ENCODE data around the gene KIRREL3.

The KIRREL3 gene

DNA sequence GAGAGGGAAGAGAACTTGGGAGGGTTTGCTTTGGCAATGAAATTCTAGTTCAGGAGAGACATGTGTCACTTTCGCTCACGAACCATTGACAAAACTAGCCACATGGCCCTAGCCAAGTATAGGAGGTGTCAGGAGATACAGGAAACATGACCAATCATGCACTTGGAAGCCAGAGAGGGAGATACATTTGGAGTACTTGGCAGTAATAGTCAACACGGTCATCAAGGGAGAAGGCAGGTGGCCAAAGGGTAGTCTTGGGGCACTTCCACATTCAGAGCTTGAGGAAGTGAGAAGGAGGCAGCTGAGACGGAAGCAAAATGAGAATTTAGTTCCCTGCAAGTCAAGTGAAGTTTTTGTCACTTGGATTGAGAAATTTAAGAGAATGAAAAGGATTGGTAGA, 26.4 kb upstream of the KIRREL3 start:
- no peak overlapping the region for H4K8ac ChIP-seq (ENCODE audit: low read depth, low read length)
- H2BK120ac ChIP-seq (ENCODE audit: low read depth, low read length): no peak overlapping the region
- H3K18ac ChIP-seq (ENCODE audit: low read length): no peak overlapping the region
- H3K36me3 ChIP-seq (ENCODE audit: control insufficient read depth, insufficient read depth, low read length): no peaks in the 10 kb centered on the region
- H3K4me3 ChIP-seq (ENCODE audit: low read length): no peak overlapping the region
- H3K23ac ChIP-seq (ENCODE audit: low read length): no peak overlapping the region
- no peaks in the 10 kb centered on the region for H3K79me1 ChIP-seq (ENCODE audit: low read length)
- no peak overlapping the region for H3K9ac ChIP-seq (ENCODE audit: low read length)
- no peak overlapping the region for H4K5ac ChIP-seq (ENCODE audit: low read length)
- no peaks in the 10 kb centered on the region for H3K27me3 ChIP-seq (ENCODE audit: insufficient read depth, low read length, poor library complexity)
- DNase-seq: no peak
- H3K4me1 ChIP-seq (ENCODE audit: control insufficient read depth, low read depth, low read length): no peaks in the 10 kb centered on the region
- H3K56ac ChIP-seq (ENCODE audit: low read length): no peak overlapping the region
- H2AK5ac ChIP-seq (ENCODE audit: low read length): no peak overlapping the region
- no peak overlapping the region for H2BK5ac ChIP-seq (ENCODE audit: low read length)
- H3K27ac ChIP-seq (ENCODE audit: low read depth, low read length): no peak overlapping the region
- H3K4me2 ChIP-seq (ENCODE audit: low read length): no peak overlapping the region
- no peak overlapping the region for H3K4ac ChIP-seq (ENCODE audit: low read depth, low read length)
- WGBS (ENCODE audit: extremely low coverage, insufficient coverage, low lambda C conversion rate): no CpG with 5 or more reads among the region's 4 CpGs
- no peaks in the 10 kb centered on the region for H3K79me2 ChIP-seq (ENCODE audit: control insufficient read depth, insufficient read depth, low read length)
- no peak overlapping the region for H2BK15ac ChIP-seq (replicated peaks; ENCODE audit: low read depth)

DNA sequence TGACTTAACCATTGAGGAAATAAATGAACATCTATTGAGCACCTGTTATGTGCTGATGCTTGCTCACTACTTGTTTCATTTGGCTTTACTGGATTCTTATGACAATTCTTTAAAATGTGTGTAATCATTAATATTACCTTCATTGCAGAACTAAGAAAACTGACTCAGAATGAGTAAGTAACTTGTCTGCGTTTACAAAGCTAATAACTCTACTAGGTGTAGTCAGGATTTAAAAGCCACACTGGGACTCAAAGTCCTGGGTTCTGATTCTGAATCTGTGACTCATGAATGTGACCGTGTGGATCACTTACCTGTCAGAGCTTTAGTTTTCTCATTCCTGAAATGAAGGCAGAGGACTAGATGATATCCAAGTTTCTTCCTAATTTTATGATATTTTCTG, 23.4 kb upstream of the KIRREL3 start:
- H4K8ac ChIP-seq (ENCODE audit: low read depth, low read length): no peak overlapping the region
- WGBS (ENCODE audit: extremely low coverage, insufficient coverage, low lambda C conversion rate): no CpG with 5 or more reads among the region's 2 CpGs
- H3K56ac ChIP-seq (ENCODE audit: low read length): no peak overlapping the region
- H3K27me3 ChIP-seq (ENCODE audit: insufficient read depth, low read length, poor library complexity): no peaks in the 10 kb centered on the region
- no peak overlapping the region for H2BK120ac ChIP-seq (ENCODE audit: low read depth, low read length)
- DNase-seq: no peak
- no peaks in the 10 kb centered on the region for H3K36me3 ChIP-seq (ENCODE audit: control insufficient read depth, insufficient read depth, low read length)
- no peaks in the 10 kb centered on the region for H3K4me1 ChIP-seq (ENCODE audit: control insufficient read depth, low read depth, low read length)
- H2BK5ac ChIP-seq (ENCODE audit: low read length): no peak overlapping the region
- no peak overlapping the region for H3K27ac ChIP-seq (ENCODE audit: low read depth, low read length)
- no peak overlapping the region for H3K9ac ChIP-seq (ENCODE audit: low read length)
- no peak overlapping the region for H3K4me3 ChIP-seq (ENCODE audit: low read length)
- no peak overlapping the region for H2AK5ac ChIP-seq (ENCODE audit: low read length)
- H2BK15ac ChIP-seq (replicated peaks; ENCODE audit: low read depth): no peak overlapping the region
- no peaks in the 10 kb centered on the region for H3K79me1 ChIP-seq (ENCODE audit: low read length)
- H3K23ac ChIP-seq (ENCODE audit: low read length): no peak overlapping the region
- H4K5ac ChIP-seq (ENCODE audit: low read length): no peak overlapping the region
- H3K18ac ChIP-seq (ENCODE audit: low read length): no peak overlapping the region
- H3K79me2 ChIP-seq (ENCODE audit: control insufficient read depth, insufficient read depth, low read length): no peaks in the 10 kb centered on the region
- H3K4ac ChIP-seq (ENCODE audit: low read depth, low read length): no peak overlapping the region
- H3K4me2 ChIP-seq (ENCODE audit: low read length): no peak overlapping the region

DNA sequence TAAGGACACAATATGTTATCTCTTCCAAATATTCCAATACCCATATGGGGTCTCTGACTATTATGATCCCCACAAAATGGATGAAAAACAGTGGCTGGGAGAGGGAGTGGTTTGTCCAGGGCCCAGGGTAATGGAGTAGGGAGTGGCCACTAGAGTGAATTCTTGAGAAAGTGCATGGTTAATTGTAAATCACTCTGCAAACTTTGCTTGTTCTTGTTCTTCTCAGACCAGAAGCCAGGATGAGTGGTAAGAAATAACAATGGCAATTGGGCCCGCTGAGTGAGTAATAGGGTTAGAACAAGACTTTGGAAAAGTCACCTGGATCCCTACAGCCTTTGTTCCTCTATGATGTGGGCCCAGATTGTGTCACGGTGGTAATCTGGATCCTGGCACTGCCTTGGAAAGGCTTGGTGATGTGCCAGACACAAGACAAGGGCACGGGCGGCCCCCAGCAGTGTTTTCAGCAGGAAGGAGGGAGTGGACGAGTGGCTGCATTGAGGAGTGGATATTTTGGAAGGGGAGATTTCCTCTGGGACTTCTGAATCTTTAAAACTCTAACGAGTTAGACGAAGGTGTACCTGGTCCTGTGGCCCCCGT, 18.2 kb upstream of the KIRREL3 start:
- H3K4me3 ChIP-seq (ENCODE audit: low read length): no peak overlapping the region
- H4K5ac ChIP-seq (ENCODE audit: low read length): no peak overlapping the region
- H2BK120ac ChIP-seq (ENCODE audit: low read depth, low read length): no peak overlapping the region
- H3K23ac ChIP-seq (ENCODE audit: low read length): no peak overlapping the region
- H3K4me1 ChIP-seq (ENCODE audit: control insufficient read depth, low read depth, low read length): no peaks in the 10 kb centered on the region
- H3K36me3 ChIP-seq (ENCODE audit: control insufficient read depth, insufficient read depth, low read length): no peaks in the 10 kb centered on the region
- no peak overlapping the region for H3K56ac ChIP-seq (ENCODE audit: low read length)
- H3K4me2 ChIP-seq (ENCODE audit: low read length): no peak overlapping the region
- H4K8ac ChIP-seq (ENCODE audit: low read depth, low read length): no peak overlapping the region
- H2AK5ac ChIP-seq (ENCODE audit: low read length): no peak overlapping the region
- H3K27ac ChIP-seq (ENCODE audit: low read depth, low read length): no peak overlapping the region
- no peaks in the 10 kb centered on the region for H3K27me3 ChIP-seq (ENCODE audit: insufficient read depth, low read length, poor library complexity)
- no peaks in the 10 kb centered on the region for H3K79me2 ChIP-seq (ENCODE audit: control insufficient read depth, insufficient read depth, low read length)
- H3K4ac ChIP-seq (ENCODE audit: low read depth, low read length): no peak overlapping the region
- H3K18ac ChIP-seq (ENCODE audit: low read length): no peak overlapping the region
- H2BK15ac ChIP-seq (replicated peaks; ENCODE audit: low read depth): no peak overlapping the region
- no peak overlapping the region for H2BK5ac ChIP-seq (ENCODE audit: low read length)
- WGBS (ENCODE audit: extremely low coverage, insufficient coverage, low lambda C conversion rate): no CpG with 5 or more reads among the region's 8 CpGs
- no peak overlapping the region for H3K9ac ChIP-seq (ENCODE audit: low read length)
- DNase-seq: no peak
- H3K79me1 ChIP-seq (ENCODE audit: low read length): no peaks in the 10 kb centered on the region

DNA sequence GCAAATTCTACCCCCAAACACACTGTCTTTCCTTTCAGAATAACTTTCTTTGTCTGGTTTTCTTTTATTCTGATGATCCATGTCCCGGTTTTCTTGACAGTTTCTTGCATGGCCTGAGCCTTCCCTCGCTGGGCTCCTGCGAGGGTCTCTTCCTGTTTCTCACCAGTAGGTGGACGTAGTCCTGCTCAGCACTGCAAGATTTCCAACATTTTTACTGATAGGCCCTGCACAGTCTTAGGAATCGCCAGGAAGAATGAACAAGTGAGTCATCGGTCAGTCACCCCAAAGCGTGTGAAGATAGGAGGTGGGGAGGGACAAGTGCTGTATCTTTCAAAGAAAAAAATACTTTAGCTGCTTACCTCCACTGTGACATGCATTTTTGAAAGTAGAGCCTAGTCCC, 16.9 kb upstream of the KIRREL3 start:
- DNase-seq: peak; percentile 67
- Histone ChIP-seq H3K79me1 (ENCODE audit: low read length) (no peaks in the 10 kb centered on the region), H3K4me2 (ENCODE audit: low read length) (no peak overlapping the region), H3K27me3 (ENCODE audit: insufficient read depth, low read length, poor library complexity) (no peaks in the 10 kb centered on the region), H3K27ac (ENCODE audit: low read depth, low read length) (no peak overlapping the region), H4K8ac (ENCODE audit: low read depth, low read length) (no peak overlapping the region), H3K4me3 (ENCODE audit: low read length) (no peak overlapping the region), H3K23ac (ENCODE audit: low read length) (no peak overlapping the region), H3K4me1 (ENCODE audit: control insufficient read depth, low read depth, low read length) (no peaks in the 10 kb centered on the region), H3K79me2 (ENCODE audit: control insufficient read depth, insufficient read depth, low read length) (no peaks in the 10 kb centered on the region), H3K9ac (ENCODE audit: low read length) (no peak overlapping the region), H3K4ac (ENCODE audit: low read depth, low read length) (no peak overlapping the region), H2AK5ac (ENCODE audit: low read length) (no peak overlapping the region), H2BK15ac (replicated peaks; ENCODE audit: low read depth) (no peak overlapping the region), H3K36me3 (ENCODE audit: control insufficient read depth, insufficient read depth, low read length) (no peaks in the 10 kb centered on the region), H3K18ac (ENCODE audit: low read length) (no peak overlapping the region), H3K56ac (ENCODE audit: low read length) (no peak overlapping the region), H4K5ac (ENCODE audit: low read length) (no peak overlapping the region), H2BK5ac (ENCODE audit: low read length) (no peak overlapping the region), H2BK120ac (ENCODE audit: low read depth, low read length) (no peak overlapping the region)
- no CpG with 5 or more reads among the region's 7 CpGs for WGBS (ENCODE audit: extremely low coverage, insufficient coverage, low lambda C conversion rate)

DNA sequence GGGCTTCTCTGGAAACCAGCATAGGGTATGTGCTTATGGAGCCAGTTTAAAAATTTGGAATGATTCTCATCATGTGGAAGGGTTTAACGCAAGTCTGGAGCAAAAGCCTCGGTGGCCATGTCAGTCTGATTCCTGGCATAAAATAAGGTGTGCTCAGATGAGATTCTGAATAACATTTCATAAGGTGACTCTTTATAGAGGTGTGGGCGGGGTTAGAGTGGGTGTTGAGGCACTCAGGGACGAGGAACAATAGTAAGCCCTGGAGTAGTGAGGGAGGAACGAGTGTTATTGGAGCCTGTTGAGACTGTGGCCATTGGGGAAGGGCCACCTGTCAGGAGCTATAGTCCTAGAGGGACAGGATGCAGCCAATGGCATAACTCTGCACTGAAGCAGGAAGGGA, 13.0 kb upstream of the KIRREL3 start:
- H3K27ac ChIP-seq (ENCODE audit: low read depth, low read length): no peak overlapping the region
- no peak overlapping the region for H4K5ac ChIP-seq (ENCODE audit: low read length)
- H3K79me1 ChIP-seq (ENCODE audit: low read length): no peaks in the 10 kb centered on the region
- no CpG with 5 or more reads among the region's 5 CpGs for WGBS (ENCODE audit: extremely low coverage, insufficient coverage, low lambda C conversion rate)
- no peak overlapping the region for H3K4me2 ChIP-seq (ENCODE audit: low read length)
- H2AK5ac ChIP-seq (ENCODE audit: low read length): no peak overlapping the region
- no peak overlapping the region for H3K4me3 ChIP-seq (ENCODE audit: low read length)
- no peak overlapping the region for H2BK15ac ChIP-seq (replicated peaks; ENCODE audit: low read depth)
- H3K23ac ChIP-seq (ENCODE audit: low read length): no peak overlapping the region
- no peak overlapping the region for H3K9ac ChIP-seq (ENCODE audit: low read length)
- no peaks in the 10 kb centered on the region for H3K79me2 ChIP-seq (ENCODE audit: control insufficient read depth, insufficient read depth, low read length)
- no peak for DNase-seq
- no peak overlapping the region for H2BK120ac ChIP-seq (ENCODE audit: low read depth, low read length)
- H3K4me1 ChIP-seq (ENCODE audit: control insufficient read depth, low read depth, low read length): no peaks in the 10 kb centered on the region
- H3K56ac ChIP-seq (ENCODE audit: low read length): no peak overlapping the region
- no peak overlapping the region for H3K18ac ChIP-seq (ENCODE audit: low read length)
- no peak overlapping the region for H2BK5ac ChIP-seq (ENCODE audit: low read length)
- H4K8ac ChIP-seq (ENCODE audit: low read depth, low read length): no peak overlapping the region
- no peak overlapping the region for H3K4ac ChIP-seq (ENCODE audit: low read depth, low read length)
- H3K27me3 ChIP-seq (ENCODE audit: insufficient read depth, low read length, poor library complexity): no peaks in the 10 kb centered on the region
- H3K36me3 ChIP-seq (ENCODE audit: control insufficient read depth, insufficient read depth, low read length): no peaks in the 10 kb centered on the region

DNA sequence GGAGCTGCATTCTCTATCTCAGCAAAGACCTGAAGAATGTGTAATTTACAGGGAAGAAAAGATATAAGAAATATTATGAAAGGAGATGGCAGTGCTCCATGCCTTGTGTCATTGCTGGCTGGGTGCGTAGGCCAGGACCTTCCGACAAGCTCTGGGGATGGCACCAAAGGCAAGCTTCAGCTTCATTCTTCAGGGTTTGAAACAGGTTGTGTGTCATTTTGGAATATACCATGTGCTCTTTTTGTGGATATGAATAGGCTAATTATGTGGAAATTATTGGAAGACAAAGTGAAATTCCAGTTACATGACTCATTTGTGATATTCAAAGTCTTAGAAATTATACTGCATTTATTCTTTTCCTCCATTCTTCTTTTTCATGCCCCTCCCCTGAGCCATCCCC, 5.7 kb upstream of the KIRREL3 start:
- peaks cover 9% of the 10 kb centered on the region for H3K27me3 ChIP-seq (ENCODE audit: insufficient read depth, low read length, poor library complexity)
- no peaks in the 10 kb centered on the region for H3K4me1 ChIP-seq (ENCODE audit: control insufficient read depth, low read depth, low read length)
- H3K23ac ChIP-seq (ENCODE audit: low read length): no peak overlapping the region
- DNase-seq: no peak
- no peak overlapping the region for H3K18ac ChIP-seq (ENCODE audit: low read length)
- H3K79me2 ChIP-seq (ENCODE audit: control insufficient read depth, insufficient read depth, low read length): no peaks in the 10 kb centered on the region
- no peak overlapping the region for H2BK120ac ChIP-seq (ENCODE audit: low read depth, low read length)
- no peak overlapping the region for H3K56ac ChIP-seq (ENCODE audit: low read length)
- H2AK5ac ChIP-seq (ENCODE audit: low read length): no peak overlapping the region
- no peak overlapping the region for H3K4me3 ChIP-seq (ENCODE audit: low read length)
- H3K27ac ChIP-seq (ENCODE audit: low read depth, low read length): no peak overlapping the region
- H4K8ac ChIP-seq (ENCODE audit: low read depth, low read length): no peak overlapping the region
- H2BK5ac ChIP-seq (ENCODE audit: low read length): no peak overlapping the region
- H3K9ac ChIP-seq (ENCODE audit: low read length): no peak overlapping the region
- no peaks in the 10 kb centered on the region for H3K79me1 ChIP-seq (ENCODE audit: low read length)
- no peak overlapping the region for H4K5ac ChIP-seq (ENCODE audit: low read length)
- no peak overlapping the region for H3K4ac ChIP-seq (ENCODE audit: low read depth, low read length)
- no peak overlapping the region for H2BK15ac ChIP-seq (replicated peaks; ENCODE audit: low read depth)
- no peaks in the 10 kb centered on the region for H3K36me3 ChIP-seq (ENCODE audit: control insufficient read depth, insufficient read depth, low read length)
- no peak overlapping the region for H3K4me2 ChIP-seq (ENCODE audit: low read length)
- no CpG with 5 or more reads among the region's 2 CpGs for WGBS (ENCODE audit: extremely low coverage, insufficient coverage, low lambda C conversion rate)
